Measurements from ENCODE around the gene KL. TPM values are rescaled to one million over a fixed set of nuclear protein-coding genes. Genes with fewer than 3 reads are reported as not detected.

KL gene
- total and polyA plus RNA-seq, 12 donors, result 0.24 to 2.8 (median 0.78) TPM

DNA sequence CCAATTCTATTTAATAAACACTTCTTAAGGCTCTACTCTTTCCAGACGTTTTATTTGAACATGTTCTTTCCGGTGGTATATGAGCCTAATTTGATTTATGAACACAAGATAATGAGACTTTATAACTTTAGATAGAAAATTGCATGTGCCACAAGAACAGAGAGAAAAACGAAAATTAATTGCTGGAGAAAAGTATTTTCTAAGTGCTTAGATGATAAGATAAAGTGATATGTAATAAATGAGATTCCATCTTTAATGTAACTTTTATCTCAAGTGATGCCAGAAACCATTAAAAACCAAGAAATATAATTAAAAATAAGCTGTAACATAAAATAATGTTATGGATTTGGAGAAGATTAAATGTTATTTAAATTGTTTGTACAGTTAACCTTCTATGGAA, 33.2 kb upstream of the KL start:
- H3K4me1 ChIP-seq (replicated peaks in 1 of 2), result no peaks in the 10 kb centered on the region
- H3K4me3 ChIP-seq, result no peak overlapping the region
- no peaks in the 10 kb centered on the region for H3K9me3 ChIP-seq (replicated peaks in 1 of 3)
- H3K27me3 ChIP-seq, result no peaks in the 10 kb centered on the region
- DNase-seq, result no peak
- intact Hi-C loops (cut with DNase I), result no loop called here
- no peak overlapping the region for H3K27ac ChIP-seq
- no peaks in the 10 kb centered on the region for H3K36me3 ChIP-seq (replicated peaks in 1 of 2)
- WGBS, 4 donors, result 49 to 64% (median 54%) methylated on average over 3 of the region's 3 CpGs
- TF ChIP-seq, protein P1, sequence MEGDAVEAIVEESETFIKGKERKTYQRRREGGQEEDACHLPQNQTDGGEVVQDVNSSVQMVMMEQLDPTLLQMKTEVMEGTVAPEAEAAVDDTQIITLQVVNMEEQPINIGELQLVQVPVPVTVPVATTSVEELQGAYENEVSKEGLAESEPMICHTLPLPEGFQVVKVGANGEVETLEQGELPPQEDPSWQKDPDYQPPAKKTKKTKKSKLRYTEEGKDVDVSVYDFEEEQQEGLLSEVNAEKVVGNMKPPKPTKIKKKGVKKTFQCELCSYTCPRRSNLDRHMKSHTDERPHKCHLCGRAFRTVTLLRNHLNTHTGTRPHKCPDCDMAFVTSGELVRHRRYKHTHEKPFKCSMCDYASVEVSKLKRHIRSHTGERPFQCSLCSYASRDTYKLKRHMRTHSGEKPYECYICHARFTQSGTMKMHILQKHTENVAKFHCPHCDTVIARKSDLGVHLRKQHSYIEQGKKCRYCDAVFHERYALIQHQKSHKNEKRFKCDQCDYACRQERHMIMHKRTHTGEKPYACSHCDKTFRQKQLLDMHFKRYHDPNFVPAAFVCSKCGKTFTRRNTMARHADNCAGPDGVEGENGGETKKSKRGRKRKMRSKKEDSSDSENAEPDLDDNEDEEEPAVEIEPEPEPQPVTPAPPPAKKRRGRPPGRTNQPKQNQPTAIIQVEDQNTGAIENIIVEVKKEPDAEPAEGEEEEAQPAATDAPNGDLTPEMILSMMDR (IDR thresholded peaks at IDR 0.05), result no peak
- no peak for TF ChIP-seq POLR2A (IDR thresholded peaks at IDR 0.05)

DNA sequence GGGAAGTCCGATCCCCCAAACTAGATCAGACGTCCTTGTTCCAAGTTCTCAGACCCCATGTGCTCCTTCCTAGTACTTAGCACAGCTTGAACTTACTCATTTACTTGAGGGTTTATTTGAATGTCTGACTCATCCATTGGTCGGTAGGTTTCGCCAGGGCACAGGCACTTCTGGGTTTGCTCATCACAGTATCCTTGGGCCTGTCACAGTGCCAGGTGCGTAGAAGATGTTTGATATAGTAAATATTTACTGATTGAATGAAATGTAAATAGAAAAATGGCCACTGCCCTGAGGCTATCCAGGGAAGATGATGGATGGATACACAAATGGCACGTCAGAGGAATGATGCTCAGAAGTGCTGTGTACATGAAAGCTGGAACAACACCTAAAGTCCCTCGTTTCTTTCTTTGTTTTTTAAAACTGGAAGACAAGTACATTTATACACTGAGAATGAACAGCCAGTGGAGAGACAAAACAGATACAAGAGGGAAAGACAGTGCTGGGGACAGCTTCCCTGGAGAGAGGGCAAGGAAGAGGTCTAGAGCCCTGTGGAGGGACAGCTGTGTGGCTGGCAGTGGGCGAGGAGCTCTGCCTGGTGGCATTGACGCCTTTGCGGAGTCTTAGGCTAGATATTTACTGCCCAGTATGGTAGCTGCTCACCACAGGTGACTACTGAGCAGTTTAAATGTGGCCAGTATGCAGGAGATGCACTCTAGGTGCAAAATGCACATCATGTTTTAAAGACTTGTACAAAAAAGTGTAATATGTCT, 31.2 kb upstream of the KL start:
- DNase-seq, result no peak
- H3K27ac ChIP-seq, result no peak overlapping the region
- 77 to 89% (median 83%) methylated on average over 10 of the region's 10 CpGs for WGBS, 4 donors
- no peaks in the 10 kb centered on the region for H3K4me1 ChIP-seq (replicated peaks in 1 of 2)
- H3K27me3 ChIP-seq, result no peaks in the 10 kb centered on the region
- intact Hi-C loops (cut with DNase I), result no loop called here
- no peaks in the 10 kb centered on the region for H3K36me3 ChIP-seq (replicated peaks in 1 of 2)
- TF ChIP-seq, protein P1 (IDR thresholded peaks at IDR 0.05), result no peak
- TF ChIP-seq POLR2A (IDR thresholded peaks at IDR 0.05), result no peak
- H3K9me3 ChIP-seq (replicated peaks in 1 of 3), result no peaks in the 10 kb centered on the region
- no peak overlapping the region for H3K4me3 ChIP-seq

DNA sequence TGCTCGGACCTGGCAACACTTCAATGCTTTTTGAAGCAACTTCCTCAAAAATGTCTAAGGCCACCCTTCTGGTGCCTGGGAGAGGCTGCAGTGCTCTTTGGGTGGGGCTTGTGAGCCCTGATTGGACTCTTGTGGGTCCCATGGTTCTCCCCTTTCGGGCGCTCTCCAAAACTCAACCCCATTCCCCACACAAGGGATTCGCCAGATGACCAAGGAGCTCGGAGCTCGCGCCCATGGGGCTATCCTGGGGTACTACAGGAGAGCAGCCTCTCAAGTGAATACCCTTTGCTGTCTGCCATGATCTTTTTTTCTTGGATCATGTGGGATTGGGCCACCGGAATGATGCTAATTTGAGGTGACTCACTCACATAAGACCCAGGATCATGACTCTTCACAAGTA, 29.7 kb upstream of the KL start:
- H3K36me3 ChIP-seq (replicated peaks in 1 of 2), result no peaks in the 10 kb centered on the region
- H3K4me1 ChIP-seq (replicated peaks in 1 of 2), result no peaks in the 10 kb centered on the region
- TF ChIP-seq, protein P1 (IDR thresholded peaks at IDR 0.05), result no peak
- no peak for TF ChIP-seq POLR2A (IDR thresholded peaks at IDR 0.05)
- intact Hi-C loops (cut with DNase I), result no loop called here
- no peak for DNase-seq
- no peaks in the 10 kb centered on the region for H3K27me3 ChIP-seq
- H3K9me3 ChIP-seq (replicated peaks in 1 of 3), result no peaks in the 10 kb centered on the region
- H3K27ac ChIP-seq, result no peak overlapping the region
- WGBS, 4 donors, result 92 to 94% (median 94%) methylated on average over 8 of the region's 8 CpGs
- no peak overlapping the region for H3K4me3 ChIP-seq

DNA sequence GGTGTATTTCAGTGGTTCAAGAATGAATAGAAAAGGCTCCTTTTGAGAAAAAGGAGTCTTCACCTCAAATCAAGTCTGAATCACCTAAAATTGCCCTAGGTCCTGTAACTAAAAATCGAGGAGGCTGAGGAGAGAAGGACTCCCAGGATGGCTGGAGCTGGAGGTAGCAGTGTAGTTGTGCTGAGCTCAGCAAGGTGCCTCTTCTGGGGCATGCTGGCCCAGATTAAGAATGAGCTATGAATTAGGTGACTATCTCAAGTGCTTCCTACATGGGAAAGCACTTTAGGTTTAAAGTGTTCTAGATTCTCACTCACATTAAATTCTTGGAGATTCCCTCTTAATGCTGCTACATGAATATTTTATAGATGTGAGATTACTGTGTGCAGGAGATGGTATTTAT, 28.8 kb upstream of the KL start:
- Histone ChIP-seq H3K27ac (no peak overlapping the region), H3K4me1 (replicated peaks in 1 of 2) (no peaks in the 10 kb centered on the region), H3K36me3 (replicated peaks in 1 of 2) (no peaks in the 10 kb centered on the region), H3K9me3 (replicated peaks in 1 of 3) (no peaks in the 10 kb centered on the region), H3K27me3 (no peaks in the 10 kb centered on the region), H3K4me3 (no peak overlapping the region)
- intact Hi-C loops (cut with DNase I), result no loop called here
- TF ChIP-seq, protein P1 (IDR thresholded peaks at IDR 0.05), result no peak
- TF ChIP-seq POLR2A (IDR thresholded peaks at IDR 0.05), result no peak
- WGBS, 4 donors, result 50 to 80% (median 59%) methylated on average over 1 of the region's 1 CpG
- DNase-seq, result no peak

Measured in adrenal gland (tissue), 12 donors.